HG02852 (cell line): ENCODE measurements around the gene SFI1.
"Not testable (repeated sequence)": the region's sequence is repeated elsewhere in the genome, so short reads cannot be mapped to it uniquely, and the experiment has no call there.

ENCODE experiments used
- ATAC-seq: cut with Tn5 transposase; IDR thresholded peaks from one replicate; pipeline ENCODE4 v1.9.1; 2021; ENCODE audit warnings: mild to moderate bottlenecking, moderate library complexity; ENCODE audit not compliant: unreplicated experiment

SFI1 gene

GRCh38 chr22:31496007-31496734 lies at the start of gene SFI1:
Gene SFI1 (plus strand): TSS chr22:31496536. CDS start chr22:31508285, 11,749 bp downstream.
- ATAC-seq = peak; percentile 76

- ATAC-seq = no peak
Measured at GRCh38 chr22:31446767-31447166, 49.6 kb upstream of the SFI1 start.

GRCh38 chr22:31447337-31447736 lies 49.0 kb upstream of the SFI1 start:
- ATAC-seq = no peak

GRCh38 chr22:31448382-31448781 lies 48.0 kb upstream of the SFI1 start:
- ATAC-seq = no peak

- ATAC-seq = no peak
Measured at GRCh38 chr22:31449506-31449905, 46.8 kb upstream of the SFI1 start.

- ATAC-seq = no peak
Measured at GRCh38 chr22:31451709-31452571, 44.4 kb upstream of the SFI1 start.

- no peak for ATAC-seq
Measured at GRCh38 chr22:31461699-31462098, 34.6 kb upstream of the SFI1 start.

- no peak for ATAC-seq
Measured at GRCh38 chr22:31465307-31465706, 31.0 kb upstream of the SFI1 start.

GRCh38 chr22:31474743-31475142 lies 21.6 kb upstream of the SFI1 start:
- no peak for ATAC-seq

GRCh38 chr22:31475800-31476199 lies 20.5 kb upstream of the SFI1 start:
- no peak for ATAC-seq

GRCh38 chr22:31477329-31477728 lies 19.0 kb upstream of the SFI1 start:
- ATAC-seq = no peak

GRCh38 chr22:31481129-31481528 lies 15.2 kb upstream of the SFI1 start:
- ATAC-seq = no peak

GRCh38 chr22:31482470-31482869 lies 13.9 kb upstream of the SFI1 start:
- ATAC-seq = not testable (repeated sequence)

- ATAC-seq = not testable (repeated sequence)
Measured at GRCh38 chr22:31486369-31486768, 10.0 kb upstream of the SFI1 start.

GRCh38 chr22:31486951-31487350 lies 9.4 kb upstream of the SFI1 start:
- ATAC-seq = no peak

- ATAC-seq = no peak
Measured at GRCh38 chr22:31488346-31488883, 7.9 kb upstream of the SFI1 start.

- ATAC-seq = peak; percentile 12
Measured at GRCh38 chr22:31488988-31489617, 7.2 kb upstream of the SFI1 start.

- peak; percentile 49 for ATAC-seq
Measured at GRCh38 chr22:31489632-31490495, 6.5 kb upstream of the SFI1 start, which contains the start of gene EIF4ENIF1. Gene EIF4ENIF1 (minus strand): TSS chr22:31489842. CDS start chr22:31488718, 1,124 bp downstream.

- ATAC-seq = peak; percentile 59
Measured at GRCh38 chr22:31490496-31490925, 5.8 kb upstream of the SFI1 start.
